ENCODE data around the gene C20orf141. TPM values are rescaled to one million over a fixed set of nuclear protein-coding genes. Genes with fewer than 3 reads are reported as not detected.

Gene C20orf141
- total and polyA plus RNA-seq, 10 of the 15 experiments (the other 5 are each of a cell fraction or from before 2014, with no cell fraction given): not detected

- TF ChIP-seq PAX5 (IDR thresholded peaks at IDR 0.05; ENCODE audit: borderline replicate concordance, low read depth, low read length) (0 out of 2 replicates have a peak, but pooled peaks have one; percentile 25), NFYB (IDR thresholded peaks at IDR 0.05; ENCODE audit: insufficient read depth, low read depth, low read length) (no peak), MEF2A (IDR thresholded peaks at IDR 0.05; ENCODE audit: insufficient read depth, low read depth, low read length) (no peak), CEBPZ (IDR thresholded peaks at IDR 0.05; ENCODE audit: low read depth, low read length) (no peak), POLR2AphosphoS2 (IDR thresholded peaks at IDR 0.05; ENCODE audit: low read depth, low read length) (no peak), ZBED1 (IDR thresholded peaks at IDR 0.05; ENCODE audit: borderline replicate concordance) (peak; percentile 62; the same call in 1 of the 2 replicates), IRF3 (IDR thresholded peaks at IDR 0.05) (no peak), ZBTB4 (CRISPR knock-in tag; IDR thresholded peaks at IDR 0.05) (no peak), SPI1 (IDR thresholded peaks at IDR 0.05; ENCODE audit: borderline replicate concordance, insufficient read depth, low read depth, low read length) (peak; percentile 41; the same call in 1 of the 2 replicates), EED (IDR thresholded peaks at IDR 0.05; ENCODE audit: low read depth) (no peak), IKZF1 (conservative IDR thresholded peaks at IDR 0.05) (no peak)
These were observed 36.0 kb upstream of the C20orf141 start (continued) for GRCh38 chr20:2778602-2779321.
